Left lobe of liver (tissue), 2 donors: ENCODE data around the gene ATP7B. TPM values are rescaled to one million over a fixed set of nuclear protein-coding genes. Genes with fewer than 3 reads are reported as not detected.
"Not testable (repeated sequence)": the region's sequence is repeated elsewhere in the genome, so short reads cannot be mapped to it uniquely, and the experiment has no call there.

Experiments
- ATAC-seq: fragments of 200-7000 bp; cut with Tn5 transposase; one replicate; pipeline ENCODE4 v1.9.1; 2020; ENCODE audit warnings: mild to moderate bottlenecking, moderate library complexity
- DNase-seq: peaks from one replicate; pipeline ENCODE4 v3.0.0-alpha.2; 2020; ENCODE audit warnings: low spot score
- total RNA-seq: library from RNA; stranded (reverse); gene quantifications from one replicate; pipeline ENCODE4 v1.2.1, GENCODE V29; 2021
- donor health status: DM: no; HTN: no; CAD: no; lungs with moderate emphysema.
- donor health status: DM: no; HTN: yes; CAD: no.

The ATP7B gene
- 32.2 TPM for total RNA-seq

DNA sequence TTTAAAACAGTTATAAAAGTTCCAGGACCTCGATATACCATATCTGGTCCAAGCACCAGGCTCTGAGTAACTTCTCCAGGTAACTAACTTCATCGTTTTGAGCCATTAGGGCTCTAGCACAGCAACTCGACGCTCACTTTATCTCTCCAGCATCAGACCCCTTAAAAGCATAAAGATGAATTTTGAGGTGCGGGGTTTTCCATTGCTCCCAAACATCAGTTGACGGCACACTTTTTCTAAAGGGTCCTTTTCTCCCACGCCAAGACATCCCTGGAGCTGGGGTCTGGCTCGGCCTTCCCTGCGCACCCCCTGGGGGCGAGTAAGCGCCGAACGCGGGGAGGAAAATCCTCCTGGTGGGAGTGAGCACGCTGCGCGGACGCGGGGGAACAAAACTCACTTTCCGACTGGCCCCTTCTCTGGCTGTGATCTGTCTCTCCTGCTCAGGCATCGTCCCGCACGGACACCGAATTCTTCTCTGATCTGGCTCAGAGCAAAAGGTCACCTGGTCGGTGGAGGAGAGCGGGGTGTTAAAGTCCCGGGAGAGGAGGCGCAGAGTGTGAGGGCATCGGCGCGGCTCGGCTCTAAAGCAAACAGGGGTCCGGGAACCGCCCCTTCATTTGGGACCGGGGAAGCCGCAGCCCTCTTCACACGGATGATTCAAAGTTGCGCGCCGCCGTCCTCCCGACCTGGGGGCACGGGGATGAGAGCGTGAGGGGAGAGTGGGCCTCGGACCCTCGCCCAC lies at the start of gene ATP7B:
TSS of gene ATP7B (minus strand) at position 561 of the 742 bp plus-strand sequence. CDS start at position 448, 113 bp downstream.
- ATAC-seq (peak; percentile 57), DNase-seq (peak; percentile 65)

DNA sequence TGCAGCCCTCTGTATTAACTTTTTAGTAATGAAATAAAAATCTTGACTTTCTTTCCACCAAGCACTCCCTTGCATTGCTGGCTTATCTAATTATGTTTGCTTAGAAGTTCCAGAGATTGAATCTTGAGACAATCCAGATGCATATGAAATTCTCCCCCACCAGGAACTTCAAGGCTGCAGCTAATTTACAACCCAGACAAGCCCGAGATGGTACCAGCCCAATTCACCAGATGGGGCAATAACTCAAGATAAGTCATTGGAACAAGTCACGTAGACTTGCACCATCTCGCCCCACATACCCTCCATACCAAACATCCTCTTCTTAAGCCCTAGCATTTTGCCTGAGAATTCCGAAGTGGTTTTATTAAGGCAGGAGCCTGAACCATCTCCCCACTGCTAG lies 42.2 kb upstream of the ATP7B start:
- ATAC-seq (no peak), DNase-seq (no peak)

DNA sequence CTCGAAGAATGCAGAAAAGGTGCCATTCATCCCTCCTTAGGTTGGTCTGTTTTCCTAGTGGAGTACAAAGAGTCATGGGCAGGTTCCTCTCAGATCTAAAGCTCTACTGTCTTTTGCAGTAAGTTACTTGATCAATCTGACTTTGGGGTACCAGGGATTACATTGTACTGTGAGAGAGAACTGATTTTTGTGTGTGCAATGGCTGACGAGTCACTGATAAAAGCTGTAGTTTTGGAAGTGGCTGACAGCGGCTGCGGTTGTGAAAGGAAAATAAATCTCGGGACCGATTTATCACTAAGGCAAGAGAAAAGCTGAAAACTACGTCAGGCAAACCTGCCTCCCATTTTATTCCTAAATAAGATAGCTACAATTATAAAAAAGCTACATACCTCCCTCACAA lies 40.1 kb upstream of the ATP7B start:
- DNase-seq (no peak), ATAC-seq (no peak)

DNA sequence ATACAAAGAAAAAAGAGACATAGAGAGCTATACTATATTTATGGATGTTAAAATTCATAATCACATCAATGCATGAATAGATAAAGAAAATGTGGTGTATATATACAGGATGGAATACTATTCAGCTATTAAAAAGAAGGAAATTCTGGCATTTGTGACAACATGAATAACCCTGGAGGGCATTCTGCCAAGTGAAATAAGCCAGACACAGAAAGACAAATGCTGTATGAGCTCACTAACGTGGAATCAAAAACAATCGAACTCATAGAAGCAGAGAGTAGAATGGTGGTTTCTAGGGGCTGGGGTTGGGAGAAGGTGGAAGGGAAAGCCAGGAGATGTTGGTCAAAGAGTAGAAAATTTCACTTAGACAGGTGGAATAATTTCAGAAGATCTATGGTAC lies 37.3 kb upstream of the ATP7B start:
- ATAC-seq (no peak), DNase-seq (no peak)

DNA sequence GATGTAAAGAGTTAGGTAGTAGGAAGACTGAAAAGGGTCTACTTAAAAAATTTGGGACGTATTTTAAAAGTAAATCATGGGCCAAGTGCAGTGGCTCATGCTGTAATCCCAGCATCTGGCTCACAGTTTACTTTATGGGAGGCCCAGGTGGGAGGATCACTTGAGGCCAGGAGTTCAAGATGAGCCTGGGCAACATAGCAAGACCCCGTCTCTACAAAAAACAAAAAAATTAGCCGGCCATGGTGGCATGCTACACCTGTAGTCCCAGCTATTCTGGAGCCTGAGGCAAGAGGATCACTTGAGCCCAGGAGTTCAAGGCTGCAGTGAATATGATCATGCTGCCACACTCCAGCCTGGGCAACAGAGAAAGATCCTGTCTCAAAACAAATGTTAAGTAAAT lies 36.2 kb upstream of the ATP7B start:
- DNase-seq (no peak), ATAC-seq (no peak)

DNA sequence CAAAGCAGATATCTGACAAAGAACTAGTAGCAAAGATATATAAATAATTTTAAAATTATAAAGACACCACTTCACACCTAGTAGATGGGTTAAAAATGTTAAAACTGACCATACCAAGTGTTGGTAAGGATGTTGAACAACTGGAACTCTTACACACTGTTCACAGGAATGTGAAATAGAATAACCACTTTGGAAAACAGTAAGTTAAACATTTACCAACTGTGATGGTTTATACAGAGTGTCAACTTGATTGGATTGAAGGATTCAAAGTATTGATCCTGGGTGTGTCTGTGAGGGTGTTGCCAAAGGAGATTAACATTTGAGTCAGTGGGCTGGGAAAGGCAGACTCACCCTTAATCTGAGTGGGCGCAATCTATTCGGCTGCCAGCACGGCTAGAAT lies 32.4 kb upstream of the ATP7B start:
- no peak for DNase-seq
- no peak for ATAC-seq

DNA sequence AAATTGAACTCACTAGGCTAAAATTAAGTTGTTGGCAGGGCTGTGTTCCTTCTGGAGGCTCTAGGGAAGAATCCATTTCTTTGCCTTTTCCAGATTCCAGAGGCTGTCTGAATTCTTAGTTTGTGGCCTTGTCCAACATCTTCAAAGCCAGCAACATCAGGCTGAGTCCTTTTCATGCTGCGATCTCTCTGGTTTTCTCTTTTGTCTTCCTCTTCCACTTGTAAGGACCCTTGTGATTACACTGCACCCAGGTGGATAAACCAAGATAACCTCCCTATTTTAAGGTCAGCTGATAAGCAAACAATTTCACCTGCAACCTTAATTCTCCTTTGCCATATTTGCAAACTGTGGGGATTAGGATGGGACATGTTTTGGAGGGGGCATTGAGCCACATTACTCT lies 24.8 kb upstream of the ATP7B start:
- DNase-seq, result no peak
- ATAC-seq, result no peak

DNA sequence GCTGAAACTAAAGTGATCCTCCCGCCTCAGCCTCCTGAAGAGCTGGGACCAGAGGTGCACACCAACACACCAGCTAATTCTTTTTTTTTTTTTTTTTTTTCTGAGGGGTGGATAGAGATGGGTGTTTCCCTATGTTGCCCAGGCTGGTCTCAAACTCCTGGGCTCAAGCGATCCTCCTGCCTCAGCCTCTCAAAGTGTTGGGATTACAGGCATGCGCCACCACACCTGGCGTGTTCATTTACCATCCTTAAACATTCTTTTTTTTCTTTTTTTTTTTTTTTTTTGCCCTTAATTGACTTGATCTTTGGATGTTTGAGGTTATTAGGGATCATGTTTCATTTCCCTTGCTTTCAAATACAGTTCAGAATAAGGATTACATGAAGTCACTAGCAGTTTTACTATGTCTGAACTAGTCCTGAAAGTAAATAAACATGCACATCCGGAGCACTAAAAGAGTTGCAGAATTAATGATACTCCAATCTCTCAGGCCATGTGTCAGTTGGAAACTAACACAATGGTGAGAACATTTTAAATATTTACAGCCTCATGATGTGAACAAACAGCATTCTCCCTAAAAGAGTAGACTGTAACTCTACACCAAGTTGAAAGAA lies 23.5 kb upstream of the ATP7B start:
- no peak for ATAC-seq
- no peak for DNase-seq

DNA sequence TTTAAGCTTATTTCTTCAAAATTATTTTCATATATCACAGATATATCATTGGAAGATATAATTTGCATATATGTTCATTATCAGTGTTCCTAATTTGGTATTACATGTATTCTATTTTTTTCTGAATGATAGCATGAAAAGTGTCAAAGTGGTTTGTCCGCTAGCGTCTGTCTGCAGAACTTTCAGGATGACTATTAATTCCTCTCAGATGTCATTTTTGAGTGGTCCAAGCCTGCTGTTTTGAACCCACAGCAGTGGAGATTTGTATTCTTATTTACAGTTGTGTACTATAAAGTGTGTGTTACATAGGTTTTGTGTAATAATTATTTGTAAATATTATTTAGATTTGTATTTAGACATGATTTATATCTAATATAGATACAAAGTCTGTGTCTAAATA lies 21.8 kb upstream of the ATP7B start:
- no peak for DNase-seq
- ATAC-seq, result no peak

DNA sequence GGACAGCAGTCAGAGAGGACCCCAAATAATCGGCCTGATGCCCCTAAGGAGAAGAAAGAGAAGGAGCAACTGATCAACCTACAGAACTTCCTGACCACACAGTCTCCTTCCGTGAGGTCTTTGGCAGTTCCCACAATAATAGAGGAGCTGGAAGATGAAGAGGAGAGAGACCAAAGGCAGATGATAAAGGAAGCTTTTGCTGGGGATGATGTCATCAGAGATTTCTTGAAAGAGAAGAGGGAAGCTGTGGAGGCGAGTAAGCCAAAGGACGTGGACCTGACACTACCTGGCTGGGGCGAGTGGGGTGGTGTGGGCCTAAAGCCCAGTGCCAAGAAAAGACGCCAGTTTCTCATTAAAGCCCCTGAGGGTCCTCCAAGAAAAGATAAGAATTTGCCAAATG lies 19.2 kb upstream of the ATP7B start:
- not testable (repeated sequence) for ATAC-seq, DNase-seq

DNA sequence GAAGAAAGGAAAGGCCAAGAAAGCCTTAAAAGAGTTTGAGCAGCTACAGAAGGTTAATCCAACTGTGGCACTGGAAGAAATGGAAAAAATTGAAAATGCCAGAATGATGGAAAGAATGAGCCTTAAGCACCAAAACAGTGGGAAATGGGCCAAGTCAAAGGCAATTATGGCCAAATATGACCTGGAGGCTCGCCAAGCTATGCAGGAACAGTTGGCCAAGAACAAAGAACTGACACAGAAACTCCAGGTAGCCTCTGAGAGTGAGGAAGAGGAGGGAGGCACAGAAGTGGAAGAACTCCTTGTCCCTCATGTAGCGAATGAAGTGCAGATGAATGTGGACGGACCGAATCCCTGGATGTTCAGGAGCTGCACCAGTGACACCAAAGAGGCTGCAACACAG lies 18.3 kb upstream of the ATP7B start:
- no peak for DNase-seq
- no peak for ATAC-seq

DNA sequence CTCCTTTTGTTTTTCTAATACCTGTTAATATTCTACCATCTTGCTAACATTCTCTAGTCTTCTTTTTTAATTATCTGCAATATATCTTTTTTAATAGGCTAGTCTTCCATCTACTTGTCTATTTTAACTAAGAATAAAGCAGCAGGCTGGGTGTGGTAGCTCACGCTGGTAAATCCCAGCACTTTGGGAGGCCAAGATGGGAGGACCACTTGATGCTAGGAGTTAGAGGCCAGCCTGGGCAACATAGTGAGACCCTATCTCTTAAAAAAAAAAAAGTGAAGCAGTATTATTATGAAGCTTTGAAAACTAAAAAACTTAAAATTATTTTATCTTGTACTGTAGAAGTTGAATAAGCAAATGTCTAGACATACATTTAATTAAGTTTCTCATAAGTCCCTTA lies 16.6 kb upstream of the ATP7B start:
- DNase-seq (no peak), ATAC-seq (no peak)

DNA sequence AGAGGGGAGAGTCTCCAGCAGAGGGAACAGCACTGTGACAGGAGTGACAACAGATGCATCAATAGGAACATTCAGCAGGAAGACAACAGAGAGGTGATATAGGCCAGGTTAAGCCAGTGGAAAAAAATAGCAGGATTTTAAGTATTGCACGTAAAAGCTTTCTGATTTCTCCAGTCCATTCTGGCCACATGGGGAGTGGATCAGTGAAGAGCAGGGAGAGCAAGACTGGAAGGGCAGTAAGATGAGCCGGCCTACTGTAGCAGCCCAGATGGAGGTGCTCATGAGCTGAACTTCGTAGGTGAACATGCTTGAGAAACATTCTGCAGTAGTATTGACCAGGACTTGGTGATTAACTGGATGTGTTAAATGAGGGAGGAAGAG lies 15.0 kb upstream of the ATP7B start:
- peak; percentile 25 for ATAC-seq

DNA sequence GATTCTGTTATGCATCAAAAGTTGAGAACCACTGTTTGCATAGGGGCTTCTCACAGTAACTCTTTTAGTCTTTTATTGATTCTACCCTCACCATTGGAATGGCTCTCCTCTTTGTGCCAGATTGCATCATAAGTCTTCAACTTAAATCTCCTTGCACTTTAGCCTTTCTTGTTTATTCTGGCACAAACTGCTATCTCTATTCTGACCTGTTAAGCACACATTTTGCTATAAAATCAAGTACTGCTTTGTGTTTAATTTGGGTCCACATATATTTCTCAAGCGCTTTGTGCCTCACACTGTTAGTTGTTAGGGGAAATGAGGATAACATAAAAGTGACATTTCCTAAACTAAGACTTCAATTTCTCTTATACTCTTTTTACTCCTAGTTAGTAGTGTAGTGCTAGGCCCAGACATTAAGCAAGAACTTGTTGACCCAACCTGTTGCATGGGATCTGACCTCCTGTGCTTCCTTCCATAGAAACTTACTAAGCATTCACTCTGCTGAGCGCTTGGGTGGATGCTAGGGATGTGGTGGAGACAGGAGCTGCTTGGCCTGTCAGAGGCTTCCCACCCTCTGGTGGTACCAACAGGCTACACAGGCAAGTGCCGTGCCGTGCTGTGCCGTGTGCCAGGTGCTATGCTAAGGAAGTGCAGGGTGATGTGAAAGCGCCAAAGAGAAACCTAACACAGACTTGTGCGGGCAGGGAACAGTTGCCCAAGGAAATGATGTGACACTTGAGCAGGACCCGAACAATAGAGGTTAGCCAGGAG lies 14.4 kb upstream of the ATP7B start:
- ATAC-seq (peak; percentile 88), DNase-seq (peak; percentile 51)

More for the DNA sequence above, 15.0 kb upstream of the ATP7B start:
- no peak for DNase-seq

DNA sequence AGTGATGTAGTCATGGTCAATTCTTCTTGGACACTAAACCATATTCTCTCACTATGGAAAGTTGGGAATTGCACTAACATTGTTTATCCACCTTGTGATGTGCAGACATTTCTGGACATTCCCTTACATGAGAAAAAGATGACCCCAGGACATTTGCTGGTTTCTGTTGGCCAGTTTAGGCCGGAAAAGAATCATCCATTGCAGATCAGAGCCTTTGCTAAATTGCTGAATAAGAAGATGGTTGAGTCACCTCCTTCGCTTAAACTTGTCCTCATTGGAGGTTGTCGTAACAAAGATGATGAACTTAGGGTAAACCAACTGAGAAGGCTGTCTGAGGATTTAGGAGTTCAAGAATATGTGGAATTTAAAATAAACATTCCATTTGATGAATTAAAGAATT lies 13.2 kb upstream of the ATP7B start, which contains the start of gene UTP14C:
TSS of gene UTP14C (plus strand) at position 211 of the 400 bp plus-strand sequence. CDS start 4,114 bp downstream, outside the sequence.
- no peak for DNase-seq
- no peak for ATAC-seq

DNA sequence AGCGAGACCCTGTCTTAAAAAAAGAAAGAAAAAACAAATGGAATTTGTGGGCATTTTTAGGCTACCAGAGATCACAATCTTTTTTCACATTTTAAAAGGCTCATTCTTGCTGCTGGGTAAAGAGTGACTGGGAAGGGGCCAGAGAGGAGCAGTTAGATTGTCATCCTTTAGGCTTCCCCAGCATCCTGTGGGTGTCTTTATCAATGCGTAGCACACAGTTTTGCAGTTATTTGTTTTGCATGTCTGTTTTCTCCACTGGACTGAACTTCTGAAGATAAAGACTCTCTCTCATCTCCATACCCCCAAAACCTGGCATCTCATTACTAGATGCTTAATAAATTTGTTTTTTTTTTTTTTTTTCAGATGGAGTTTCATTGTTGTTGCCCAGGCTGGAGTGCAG lies 11.1 kb upstream of the ATP7B start:
- ATAC-seq (no peak), DNase-seq (no peak)

DNA sequence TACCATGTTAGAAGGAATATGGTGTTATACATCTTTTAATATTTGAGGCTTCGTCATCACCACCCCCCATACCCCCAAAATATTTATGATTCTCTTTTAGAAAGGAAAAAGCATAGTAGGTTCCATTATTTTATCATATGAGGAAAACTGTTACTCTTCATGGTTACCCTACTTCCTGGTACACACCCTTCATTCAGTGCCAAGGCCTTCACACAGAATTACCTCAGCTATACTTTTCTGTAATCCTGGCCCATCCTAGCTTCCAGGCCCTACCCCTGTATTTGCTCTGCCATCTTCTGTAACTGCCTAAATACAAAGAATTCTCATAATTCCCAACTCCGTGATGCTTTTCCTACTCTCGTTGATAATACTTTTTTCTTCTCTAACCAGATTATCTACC lies 8.9 kb upstream of the ATP7B start:
- ATAC-seq (no peak), DNase-seq (no peak)

DNA sequence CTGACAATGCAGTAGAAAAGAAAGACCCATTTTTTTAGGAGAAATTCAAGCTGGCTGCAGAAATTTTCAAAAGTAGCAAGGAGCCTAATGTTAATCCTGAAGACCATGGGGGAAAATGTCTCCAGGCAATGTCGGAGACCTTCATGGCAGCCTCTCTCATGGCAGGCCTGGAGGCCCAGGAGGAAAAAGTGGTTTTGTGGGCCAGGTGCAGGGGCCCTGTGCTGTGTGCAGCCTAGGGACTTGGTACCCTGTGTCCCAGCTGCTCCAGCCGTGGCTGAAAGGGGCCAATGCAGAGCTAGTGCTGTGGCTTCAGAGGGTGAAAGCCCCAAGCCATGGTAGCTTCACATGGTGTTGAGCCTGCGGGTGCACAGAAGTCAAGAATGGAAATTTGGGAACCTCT lies 5.0 kb upstream of the ATP7B start:
- ATAC-seq, result no peak
- DNase-seq, result no peak

DNA sequence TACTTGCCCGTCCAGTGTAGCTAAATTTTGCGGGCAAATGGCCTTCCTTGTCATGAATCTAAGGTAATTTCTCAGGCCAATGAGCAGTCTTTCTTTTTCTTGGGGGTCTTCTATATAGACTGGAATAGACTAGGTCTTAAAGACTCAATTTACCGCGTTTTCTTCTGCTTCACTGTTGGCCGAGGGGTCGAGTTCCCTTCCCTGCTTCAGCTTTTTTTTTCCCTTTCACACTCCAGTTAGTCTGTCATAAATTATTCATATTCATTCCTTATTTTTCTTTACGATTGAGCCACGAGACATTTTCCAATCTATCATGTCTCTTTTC lies 1.2 kb upstream of the ATP7B start:
- no peak for DNase-seq
- ATAC-seq, result no peak

DNA sequence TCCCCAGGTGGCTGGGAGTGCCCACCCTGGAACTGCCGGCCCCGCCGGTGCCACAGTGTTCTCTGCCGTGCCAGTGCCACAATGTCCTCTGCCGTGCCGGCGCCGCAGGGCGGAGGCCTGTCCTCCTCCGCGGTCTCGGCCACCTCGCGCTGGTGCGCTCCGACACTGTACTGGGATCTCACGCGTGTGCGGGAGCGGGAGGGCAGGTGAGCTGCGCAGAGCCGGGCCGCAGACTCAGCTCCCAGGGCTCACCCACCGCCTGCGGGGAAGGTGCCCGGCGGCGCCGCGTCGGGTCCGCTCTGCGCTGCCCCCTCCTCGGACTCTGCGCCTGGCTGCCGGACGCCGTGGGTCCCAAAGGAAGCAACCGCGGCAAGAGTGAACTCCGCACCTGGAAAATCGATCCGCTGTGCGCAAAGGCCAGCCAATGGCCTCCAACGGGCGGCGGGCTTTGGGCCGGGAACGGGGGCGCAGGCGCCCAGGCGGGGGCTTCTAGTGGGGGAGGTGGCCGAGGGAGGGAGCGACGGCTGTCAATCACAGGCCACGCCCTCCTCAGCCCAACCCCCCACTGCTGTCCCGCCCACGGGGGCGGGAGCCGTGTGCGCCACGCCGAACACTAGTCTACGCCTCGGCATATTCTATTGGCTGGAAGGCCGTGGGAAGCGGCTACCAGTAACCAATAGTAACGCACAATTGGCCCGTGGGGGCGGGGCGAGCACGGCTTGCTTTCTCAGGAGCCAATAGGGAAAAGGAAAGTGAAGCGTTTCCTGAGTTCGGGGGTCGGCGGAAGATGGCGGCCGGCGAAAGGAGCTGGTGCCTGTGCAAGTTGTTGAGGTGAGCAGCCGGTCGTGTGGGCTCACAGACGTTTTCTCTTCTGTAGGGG lies 622 bp upstream of the ATP7B start, which contains the start of gene ALG11:
TSS of gene ALG11 (plus strand) at position 767 of the 880 bp plus-strand sequence. CDS start at position 788, 21 bp downstream.
- peak; percentile 100 for DNase-seq
- peak; percentile 95 for ATAC-seq

DNA sequence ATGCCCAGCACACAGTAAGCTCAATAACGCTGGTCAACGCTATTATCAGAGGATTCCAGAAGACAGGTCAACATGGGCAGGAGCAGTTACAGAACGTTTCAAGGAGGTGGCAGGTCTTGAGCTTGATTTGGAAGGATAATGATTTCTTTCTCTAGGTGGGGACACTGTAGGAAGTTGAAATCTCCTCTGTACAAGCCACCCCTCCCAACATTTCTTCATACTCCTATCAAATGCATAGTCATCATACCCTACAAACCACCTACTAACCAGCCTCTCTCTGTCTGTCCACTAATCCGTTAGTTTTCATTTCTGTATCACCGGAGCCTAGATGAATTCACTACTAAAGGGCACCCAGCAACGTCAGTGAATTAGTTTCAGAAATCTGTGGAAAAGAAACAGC lies 1.3 kb downstream of the ATP7B start:
- DNase-seq (no peak), ATAC-seq (no peak)
